ENCODE measurements around the gene TMPRSS11D.

TMPRSS11D gene

DNA sequence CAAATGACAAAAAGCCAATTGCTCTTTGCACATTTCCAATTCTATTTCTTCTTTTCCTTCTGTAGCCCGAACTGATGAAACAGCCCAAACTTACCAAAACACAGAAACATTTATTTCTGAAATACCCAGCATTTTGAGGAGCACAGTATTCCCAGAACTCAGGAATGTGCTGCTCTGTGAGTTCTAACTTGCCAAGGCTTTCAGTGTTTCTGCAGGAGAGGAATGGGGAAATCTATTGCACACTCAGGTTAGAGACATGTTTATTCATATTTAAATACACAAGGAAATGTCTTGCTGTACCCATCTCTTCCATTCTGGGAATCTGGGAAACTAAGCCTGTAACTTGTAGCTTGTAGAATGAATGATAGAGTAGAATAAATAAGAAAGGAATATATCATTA, 10.7 kb downstream of the TMPRSS11D start:
- Histone ChIP-seq H3K27me3 (ENCODE audit: control insufficient read depth in 2 of 2, insufficient read depth in 2 of 2, low read length in 2 of 2) (no peaks in the 10 kb centered on the region), H3K27ac (ENCODE audit: low read depth in 2 of 2, low read length in 2 of 2) (no peak overlapping the region), H3K9ac (ENCODE audit: low read depth in 1 of 2, low read length in 2 of 2) (no peak overlapping the region), H3K9me3 (ENCODE audit: control insufficient read depth in 2 of 2, low read length in 2 of 2) (no peaks in the 10 kb centered on the region), H3K36me3 (ENCODE audit: control insufficient read depth in 2 of 2, insufficient read depth in 2 of 2, low read length in 2 of 2) (no peaks in the 10 kb centered on the region), H3K4me3 (ENCODE audit: low read length in 2 of 2) (no peak overlapping the region), H3K4me1 (ENCODE audit: control insufficient read depth in 2 of 2, insufficient read depth in 2 of 2, low read length in 2 of 2) (no peaks in the 10 kb centered on the region)

DNA sequence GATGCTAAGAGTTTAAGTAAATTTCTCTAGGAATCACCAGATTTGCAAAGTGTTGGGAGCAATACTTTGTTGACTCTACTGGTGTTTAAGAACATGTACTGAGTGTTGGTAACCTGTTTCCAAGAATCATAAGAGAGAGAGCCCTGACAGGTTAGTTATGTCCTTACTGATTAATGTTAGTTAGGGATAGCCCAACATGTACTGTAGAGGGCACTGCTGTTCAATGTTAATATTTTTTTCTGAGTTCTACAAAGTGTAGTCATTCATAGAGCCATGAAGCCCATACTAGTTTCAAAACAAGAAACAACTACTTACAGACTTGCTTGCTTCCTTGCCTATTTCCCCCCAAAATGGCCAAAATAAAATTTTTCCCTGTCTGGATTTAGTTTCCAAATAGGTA, 11.9 kb downstream of the TMPRSS11D start:
- H3K9me3 ChIP-seq (ENCODE audit: control insufficient read depth in 2 of 2, low read length in 2 of 2): no peaks in the 10 kb centered on the region
- H3K9ac ChIP-seq (ENCODE audit: low read depth in 1 of 2, low read length in 2 of 2): no peak overlapping the region
- no peaks in the 10 kb centered on the region for H3K4me1 ChIP-seq (ENCODE audit: control insufficient read depth in 2 of 2, insufficient read depth in 2 of 2, low read length in 2 of 2)
- no peaks in the 10 kb centered on the region for H3K36me3 ChIP-seq (ENCODE audit: control insufficient read depth in 2 of 2, insufficient read depth in 2 of 2, low read length in 2 of 2)
- no peak overlapping the region for H3K27ac ChIP-seq (ENCODE audit: low read depth in 2 of 2, low read length in 2 of 2)
- H3K4me3 ChIP-seq (ENCODE audit: low read length in 2 of 2): no peak overlapping the region
- no peaks in the 10 kb centered on the region for H3K27me3 ChIP-seq (ENCODE audit: control insufficient read depth in 2 of 2, insufficient read depth in 2 of 2, low read length in 2 of 2)

DNA sequence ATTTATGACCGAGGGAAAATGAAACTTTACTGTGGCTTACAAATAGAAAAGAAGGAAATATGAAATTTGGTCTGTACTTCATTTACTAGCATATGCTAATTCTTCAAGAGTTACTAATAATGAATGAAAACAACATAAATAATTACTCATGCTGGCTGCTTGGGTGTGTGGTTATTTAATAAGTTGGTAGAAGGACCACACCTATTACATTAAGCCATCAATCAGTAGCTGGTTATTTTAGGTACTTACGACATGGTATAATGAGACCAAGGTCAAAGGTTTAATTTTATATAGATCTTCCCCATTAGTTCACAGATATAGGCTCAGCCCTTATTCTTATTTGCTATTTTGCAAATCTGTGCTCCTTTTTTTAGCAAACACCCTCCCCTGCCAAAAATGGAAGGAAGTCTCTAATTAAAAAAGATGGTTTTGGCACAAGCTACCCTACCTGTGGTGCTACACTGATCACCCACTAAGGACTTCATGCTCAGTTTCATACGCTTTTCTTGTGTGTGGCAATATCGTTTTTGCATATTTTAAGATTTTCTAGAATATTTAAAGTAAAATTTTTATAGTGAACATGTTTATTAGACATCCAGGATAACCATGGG, 14.1 kb downstream of the TMPRSS11D start:
- Histone ChIP-seq H3K27me3 (ENCODE audit: control insufficient read depth in 2 of 2, insufficient read depth in 2 of 2, low read length in 2 of 2) (no peaks in the 10 kb centered on the region), H3K36me3 (ENCODE audit: control insufficient read depth in 2 of 2, insufficient read depth in 2 of 2, low read length in 2 of 2) (no peaks in the 10 kb centered on the region), H3K4me1 (ENCODE audit: control insufficient read depth in 2 of 2, insufficient read depth in 2 of 2, low read length in 2 of 2) (no peaks in the 10 kb centered on the region), H3K9me3 (ENCODE audit: control insufficient read depth in 2 of 2, low read length in 2 of 2) (no peaks in the 10 kb centered on the region), H3K4me3 (ENCODE audit: low read length in 2 of 2) (no peak overlapping the region), H3K27ac (ENCODE audit: low read depth in 2 of 2, low read length in 2 of 2) (no peak overlapping the region), H3K9ac (ENCODE audit: low read depth in 1 of 2, low read length in 2 of 2) (no peak overlapping the region)

DNA sequence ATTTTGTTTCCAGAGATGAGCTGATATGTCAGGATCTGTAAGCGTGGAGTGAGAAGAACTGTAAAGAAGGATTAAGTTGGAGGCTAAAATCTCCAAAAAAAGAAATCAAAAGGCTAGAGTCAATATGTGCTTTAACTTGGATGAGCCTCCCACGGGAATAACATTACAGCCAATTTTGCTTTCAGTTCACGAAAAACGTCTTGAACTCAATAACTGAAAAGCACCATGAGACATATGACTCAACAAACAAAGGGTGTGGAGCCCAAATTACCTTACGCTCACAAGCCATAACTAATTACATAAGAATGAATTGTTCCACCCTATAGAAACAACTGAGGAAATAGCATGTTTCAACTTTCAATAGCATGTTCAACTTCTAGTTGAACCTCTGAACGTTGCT, 22.3 kb downstream of the TMPRSS11D start:
- Histone ChIP-seq H3K4me1 (ENCODE audit: control insufficient read depth in 2 of 2, insufficient read depth in 2 of 2, low read length in 2 of 2) (no peaks in the 10 kb centered on the region), H3K9me3 (ENCODE audit: control insufficient read depth in 2 of 2, low read length in 2 of 2) (no peaks in the 10 kb centered on the region), H3K27ac (ENCODE audit: low read depth in 2 of 2, low read length in 2 of 2) (no peak overlapping the region), H3K27me3 (ENCODE audit: control insufficient read depth in 2 of 2, insufficient read depth in 2 of 2, low read length in 2 of 2) (no peaks in the 10 kb centered on the region), H3K36me3 (ENCODE audit: control insufficient read depth in 2 of 2, insufficient read depth in 2 of 2, low read length in 2 of 2) (no peaks in the 10 kb centered on the region), H3K9ac (ENCODE audit: low read depth in 1 of 2, low read length in 2 of 2) (no peak overlapping the region), H3K4me3 (ENCODE audit: low read length in 2 of 2) (no peak overlapping the region)

DNA sequence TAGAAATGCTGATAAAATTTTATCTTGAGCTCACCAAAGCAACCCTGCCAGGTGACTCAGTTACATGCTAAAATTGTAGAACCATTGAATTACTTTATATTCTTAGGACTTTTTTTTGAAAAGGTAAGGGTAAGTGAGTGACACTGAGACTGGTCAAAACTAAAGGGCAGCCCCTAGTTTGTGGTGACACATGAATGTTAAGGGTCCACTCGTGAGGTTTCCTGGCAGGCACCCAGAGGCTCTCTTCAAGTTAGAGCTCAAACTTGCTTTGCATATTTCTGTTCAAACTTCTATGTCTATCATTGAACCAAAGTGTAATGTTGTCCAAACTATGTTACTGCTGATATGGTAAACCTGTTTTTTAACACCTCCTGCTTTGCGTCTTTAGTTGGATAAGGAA, 30.5 kb downstream of the TMPRSS11D start:
- no peak overlapping the region for H3K4me3 ChIP-seq (ENCODE audit: low read length in 2 of 2)
- H3K36me3 ChIP-seq (ENCODE audit: control insufficient read depth in 2 of 2, insufficient read depth in 2 of 2, low read length in 2 of 2): no peaks in the 10 kb centered on the region
- no peaks in the 10 kb centered on the region for H3K9me3 ChIP-seq (ENCODE audit: control insufficient read depth in 2 of 2, low read length in 2 of 2)
- H3K4me1 ChIP-seq (ENCODE audit: control insufficient read depth in 2 of 2, insufficient read depth in 2 of 2, low read length in 2 of 2): no peaks in the 10 kb centered on the region
- H3K27me3 ChIP-seq (ENCODE audit: control insufficient read depth in 2 of 2, insufficient read depth in 2 of 2, low read length in 2 of 2): no peaks in the 10 kb centered on the region
- H3K27ac ChIP-seq (ENCODE audit: low read depth in 2 of 2, low read length in 2 of 2): no peak overlapping the region
- H3K9ac ChIP-seq (ENCODE audit: low read depth in 1 of 2, low read length in 2 of 2): no peak overlapping the region

DNA sequence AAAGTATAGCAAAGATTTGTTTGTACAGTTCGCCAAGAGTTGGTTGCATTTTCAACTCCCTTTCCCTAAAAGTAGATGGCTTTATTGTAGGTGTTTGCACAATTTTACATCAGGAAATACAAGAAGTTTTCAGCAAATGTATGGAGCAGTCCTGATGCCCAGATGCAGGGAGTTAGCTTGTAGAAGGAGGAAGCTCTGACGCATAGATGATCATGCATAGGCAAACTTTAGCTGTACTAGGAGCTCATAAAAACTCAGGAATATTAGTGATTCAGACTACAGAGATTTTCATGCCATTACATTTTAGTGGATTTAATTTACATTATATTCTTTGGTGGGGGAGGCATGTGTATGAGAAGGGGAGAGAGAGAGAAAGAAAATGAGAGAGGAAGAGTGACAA, 62.9 kb downstream of the TMPRSS11D start:
- Histone ChIP-seq H3K9me3 (ENCODE audit: control insufficient read depth in 2 of 2, low read length in 2 of 2) (no peaks in the 10 kb centered on the region), H3K4me1 (ENCODE audit: control insufficient read depth in 2 of 2, insufficient read depth in 2 of 2, low read length in 2 of 2) (no peaks in the 10 kb centered on the region), H3K27me3 (ENCODE audit: control insufficient read depth in 2 of 2, insufficient read depth in 2 of 2, low read length in 2 of 2) (no peaks in the 10 kb centered on the region), H3K36me3 (ENCODE audit: control insufficient read depth in 2 of 2, insufficient read depth in 2 of 2, low read length in 2 of 2) (no peaks in the 10 kb centered on the region), H3K27ac (ENCODE audit: low read depth in 2 of 2, low read length in 2 of 2) (no peak overlapping the region), H3K9ac (ENCODE audit: low read depth in 1 of 2, low read length in 2 of 2) (no peak overlapping the region), H3K4me3 (ENCODE audit: low read length in 2 of 2) (no peak overlapping the region)

DNA sequence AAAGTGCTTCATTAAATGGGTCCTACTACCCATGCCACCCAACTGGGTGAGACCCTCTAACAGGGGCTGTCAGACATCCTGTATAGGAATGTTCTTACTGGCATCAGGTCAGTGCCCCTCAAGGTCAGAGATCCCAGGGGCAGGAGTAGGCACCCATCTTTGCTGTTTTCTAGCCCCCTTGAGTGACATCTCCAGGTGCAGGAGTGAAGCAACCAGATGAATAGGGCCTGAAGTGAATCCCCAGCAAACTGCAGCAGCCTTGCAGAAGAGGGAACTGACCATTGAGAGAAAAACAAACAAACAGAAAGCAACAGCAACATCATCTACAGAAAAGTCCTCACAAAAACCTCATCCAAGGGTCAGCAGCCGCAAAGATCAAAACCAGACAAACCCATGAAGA, 73.8 kb downstream of the TMPRSS11D start:
- H3K27ac ChIP-seq (ENCODE audit: low read depth in 2 of 2, low read length in 2 of 2): no peak overlapping the region

DNA sequence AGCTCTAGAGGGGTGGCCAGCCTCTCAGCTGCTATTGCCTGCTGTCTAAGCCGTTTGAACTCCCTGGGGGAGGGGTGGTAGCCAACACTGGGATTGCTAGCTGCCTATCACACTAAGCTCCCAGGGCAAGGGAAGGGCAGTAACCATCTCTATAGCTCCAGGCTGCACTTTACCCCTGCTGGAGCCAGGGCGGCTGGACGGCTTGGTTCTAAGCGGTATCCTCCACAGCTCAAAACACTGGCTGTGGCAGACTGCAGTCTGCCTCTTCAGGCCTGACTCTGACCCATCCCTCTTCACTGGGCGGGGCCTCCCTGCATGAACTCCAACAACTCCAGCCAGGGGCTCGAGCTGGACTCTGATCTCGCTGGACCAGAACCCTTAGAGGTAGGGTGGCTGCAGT, 74.3 kb downstream of the TMPRSS11D start:
- H3K36me3 ChIP-seq (ENCODE audit: control insufficient read depth in 2 of 2, insufficient read depth in 2 of 2, low read length in 2 of 2): peaks cover 0 to 2% of the 10 kb centered on the region in 2 donors

More for the DNA sequence above, 73.8 kb downstream of the TMPRSS11D start:
- Histone ChIP-seq H3K36me3 (ENCODE audit: control insufficient read depth in 2 of 2, insufficient read depth in 2 of 2, low read length in 2 of 2) (peaks cover 0 to 2% of the 10 kb centered on the region in 2 donors), H3K27me3 (ENCODE audit: control insufficient read depth in 2 of 2, insufficient read depth in 2 of 2, low read length in 2 of 2) (no peaks in the 10 kb centered on the region), H3K9ac (ENCODE audit: low read depth in 1 of 2, low read length in 2 of 2) (no peak overlapping the region), H3K4me1 (ENCODE audit: control insufficient read depth in 2 of 2, insufficient read depth in 2 of 2, low read length in 2 of 2) (no peaks in the 10 kb centered on the region), H3K4me3 (ENCODE audit: low read length in 2 of 2) (no peak overlapping the region), H3K9me3 (ENCODE audit: control insufficient read depth in 2 of 2, low read length in 2 of 2) (no peaks in the 10 kb centered on the region)

DNA sequence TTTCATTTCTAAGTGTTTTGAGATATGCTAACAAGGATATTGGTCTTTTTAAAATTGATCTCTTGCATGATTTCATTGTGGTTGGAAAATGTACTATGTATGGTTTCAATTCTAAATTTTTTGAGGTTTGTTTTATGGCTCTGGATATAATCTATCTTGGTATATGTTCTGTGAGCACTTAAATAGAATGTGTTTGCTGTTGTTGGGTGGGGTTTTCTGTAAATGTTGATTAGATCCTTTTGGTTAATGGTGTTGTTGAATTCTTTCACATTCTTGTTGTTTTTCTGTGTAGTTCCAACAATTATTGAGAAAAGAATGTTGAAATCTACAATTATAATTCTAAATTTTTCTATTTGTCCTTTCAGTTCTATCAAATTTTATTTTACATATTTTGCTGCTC, 87.0 kb downstream of the TMPRSS11D start:
- Histone ChIP-seq H3K9me3 (ENCODE audit: control insufficient read depth in 2 of 2, low read length in 2 of 2) (no peaks in the 10 kb centered on the region), H3K4me1 (ENCODE audit: control insufficient read depth in 2 of 2, insufficient read depth in 2 of 2, low read length in 2 of 2) (no peaks in the 10 kb centered on the region), H3K27ac (ENCODE audit: low read depth in 2 of 2, low read length in 2 of 2) (no peak overlapping the region), H3K27me3 (ENCODE audit: control insufficient read depth in 2 of 2, insufficient read depth in 2 of 2, low read length in 2 of 2) (no peaks in the 10 kb centered on the region), H3K9ac (ENCODE audit: low read depth in 1 of 2, low read length in 2 of 2) (no peak overlapping the region), H3K36me3 (ENCODE audit: control insufficient read depth in 2 of 2, insufficient read depth in 2 of 2, low read length in 2 of 2) (no peaks in the 10 kb centered on the region), H3K4me3 (ENCODE audit: low read length in 2 of 2) (no peak overlapping the region)

More for the DNA sequence above, 74.3 kb downstream of the TMPRSS11D start:
- no peak overlapping the region for H3K4me3 ChIP-seq (ENCODE audit: low read length in 2 of 2)
- H3K9ac ChIP-seq (ENCODE audit: low read depth in 1 of 2, low read length in 2 of 2): no peak overlapping the region
- no peaks in the 10 kb centered on the region for H3K27me3 ChIP-seq (ENCODE audit: control insufficient read depth in 2 of 2, insufficient read depth in 2 of 2, low read length in 2 of 2)
- H3K4me1 ChIP-seq (ENCODE audit: control insufficient read depth in 2 of 2, insufficient read depth in 2 of 2, low read length in 2 of 2): no peaks in the 10 kb centered on the region
- no peaks in the 10 kb centered on the region for H3K9me3 ChIP-seq (ENCODE audit: control insufficient read depth in 2 of 2, low read length in 2 of 2)
- H3K27ac ChIP-seq (ENCODE audit: low read depth in 2 of 2, low read length in 2 of 2): no peak overlapping the region

DNA sequence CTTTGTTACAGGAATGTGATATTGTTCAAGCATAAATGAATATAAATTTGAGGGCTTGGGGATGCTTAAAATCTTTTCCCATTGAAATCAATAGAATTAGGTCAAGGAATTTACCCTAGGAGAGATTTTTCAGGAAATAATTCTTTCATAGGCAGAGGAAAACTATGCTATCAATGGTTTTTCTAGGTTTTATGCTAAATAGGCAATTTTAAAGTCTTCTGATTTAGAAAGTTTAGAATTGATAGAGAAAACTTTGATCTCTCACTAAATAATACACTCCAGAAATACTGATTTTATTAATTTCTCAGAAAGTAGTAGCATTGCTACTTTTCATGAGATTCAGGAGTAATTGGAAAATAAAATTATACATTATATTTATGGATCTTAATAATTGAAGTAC, 93.1 kb downstream of the TMPRSS11D start:
- no peaks in the 10 kb centered on the region for H3K36me3 ChIP-seq (ENCODE audit: control insufficient read depth in 2 of 2, insufficient read depth in 2 of 2, low read length in 2 of 2)

DNA sequence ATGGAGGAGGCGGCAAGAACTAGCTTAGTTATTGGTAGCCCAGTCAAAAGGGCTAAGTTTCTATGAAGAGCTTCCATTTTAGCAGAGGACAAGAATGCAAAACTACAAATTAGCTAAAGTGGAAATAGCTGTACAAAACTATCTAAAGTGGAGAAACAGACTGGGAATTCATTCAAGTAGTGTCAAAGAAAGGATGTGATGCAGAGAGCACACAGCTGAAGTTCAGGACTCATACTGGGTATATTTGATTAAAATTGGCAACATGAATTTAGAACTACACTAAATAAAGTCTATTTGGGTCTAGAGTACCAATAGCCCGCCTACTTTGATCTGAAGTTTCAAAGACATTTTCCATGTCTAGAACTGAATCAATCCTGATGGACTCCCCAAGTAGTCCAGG, 96.5 kb downstream of the TMPRSS11D start:
- H3K9me3 ChIP-seq (ENCODE audit: control insufficient read depth in 2 of 2, low read length in 2 of 2): no peaks in the 10 kb centered on the region
- H3K27ac ChIP-seq (ENCODE audit: low read depth in 2 of 2, low read length in 2 of 2): no peak overlapping the region
- no peak overlapping the region for H3K4me3 ChIP-seq (ENCODE audit: low read length in 2 of 2)
- no peaks in the 10 kb centered on the region for H3K36me3 ChIP-seq (ENCODE audit: control insufficient read depth in 2 of 2, insufficient read depth in 2 of 2, low read length in 2 of 2)
- H3K27me3 ChIP-seq (ENCODE audit: control insufficient read depth in 2 of 2, insufficient read depth in 2 of 2, low read length in 2 of 2): no peaks in the 10 kb centered on the region
- no peaks in the 10 kb centered on the region for H3K4me1 ChIP-seq (ENCODE audit: control insufficient read depth in 2 of 2, insufficient read depth in 2 of 2, low read length in 2 of 2)
- no peak overlapping the region for H3K9ac ChIP-seq (ENCODE audit: low read depth in 1 of 2, low read length in 2 of 2)

More for the DNA sequence above, 93.1 kb downstream of the TMPRSS11D start:
- no peak overlapping the region for H3K27ac ChIP-seq (ENCODE audit: low read depth in 2 of 2, low read length in 2 of 2)
- no peaks in the 10 kb centered on the region for H3K9me3 ChIP-seq (ENCODE audit: control insufficient read depth in 2 of 2, low read length in 2 of 2)
- H3K4me3 ChIP-seq (ENCODE audit: low read length in 2 of 2): no peak overlapping the region
- H3K27me3 ChIP-seq (ENCODE audit: control insufficient read depth in 2 of 2, insufficient read depth in 2 of 2, low read length in 2 of 2): no peaks in the 10 kb centered on the region
- no peak overlapping the region for H3K9ac ChIP-seq (ENCODE audit: low read depth in 1 of 2, low read length in 2 of 2)
- no peaks in the 10 kb centered on the region for H3K4me1 ChIP-seq (ENCODE audit: control insufficient read depth in 2 of 2, insufficient read depth in 2 of 2, low read length in 2 of 2)

All from mucosa of rectum (tissue), 2 donors.